ENCODE results near the gene SAMD4A.
"Not testable (repeated sequence)": the region's sequence is repeated elsewhere in the genome, so short reads cannot be mapped to it uniquely, and the experiment has no call there.

SAMD4A gene

DNA sequence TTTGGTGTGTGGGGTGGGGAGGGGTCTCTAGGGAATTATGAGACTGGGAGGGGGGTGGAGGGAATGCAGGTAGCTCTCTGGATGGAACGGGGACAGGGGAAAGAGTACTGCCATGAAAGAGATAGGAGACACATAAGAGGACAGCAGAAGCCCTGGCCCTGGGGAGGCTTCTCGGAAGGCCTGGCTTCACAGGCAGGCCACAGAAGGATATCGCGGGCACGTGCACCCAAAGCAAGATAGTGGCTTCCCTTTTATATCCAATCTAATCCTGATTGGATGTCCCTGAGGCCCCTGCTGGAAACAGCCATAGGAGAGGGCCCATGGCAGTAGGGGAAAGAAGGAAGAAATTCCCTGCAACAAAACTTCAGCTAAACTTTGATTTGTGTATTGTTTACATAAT is 222.2 kb downstream of the SAMD4A start:
- H3K36me3 ChIP-seq (replicated peaks) = peaks cover 14% of the 10 kb centered on the region
- no peaks in the 10 kb centered on the region for H3K9me3 ChIP-seq
- DNase-seq (ENCODE audit: low spot score in 2 of 2) = no peak
- H3K27me3 ChIP-seq (ENCODE audit: low read depth) = no peaks in the 10 kb centered on the region
- H3K4me1 ChIP-seq = no peaks in the 10 kb centered on the region
- in situ Hi-C loops (cut with MboI; ENCODE audit: low sequenced_read_pairs) = no loop called here
- no peak overlapping the region for H3K4me3 ChIP-seq

DNA sequence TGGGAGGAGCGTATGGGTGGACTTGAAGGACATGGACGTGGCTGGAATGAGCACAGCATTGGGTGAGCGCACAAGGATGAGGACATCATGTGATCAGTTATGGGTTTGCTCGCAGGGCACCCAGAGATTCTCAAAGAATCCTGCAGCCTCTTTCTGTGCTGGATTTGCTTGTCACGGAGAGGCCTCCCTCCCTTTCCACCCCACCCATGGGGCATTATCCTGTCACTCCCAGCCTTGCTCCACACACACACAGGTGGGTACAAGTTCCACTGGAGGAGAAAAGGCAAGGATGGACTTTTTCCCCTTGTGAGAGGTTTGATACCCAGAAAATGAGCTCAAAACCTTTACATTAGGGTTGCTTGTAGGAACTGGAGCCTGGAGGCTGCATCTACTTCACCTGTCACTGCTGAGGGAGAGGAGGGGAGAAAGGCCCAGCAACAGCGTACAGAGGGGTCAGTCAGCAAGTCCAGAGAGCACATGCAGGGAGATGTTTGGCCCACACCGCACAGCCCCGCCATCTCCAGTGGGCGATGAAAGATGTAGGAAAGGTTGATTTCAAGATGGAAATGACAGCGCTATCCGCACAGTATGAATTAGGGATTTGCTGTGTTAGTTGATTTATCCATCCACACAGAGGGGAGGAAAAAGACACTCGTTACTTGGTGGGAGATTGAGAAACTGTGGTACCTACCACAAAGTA is 223.0 kb downstream of the SAMD4A start:
- no peaks in the 10 kb centered on the region for H3K27me3 ChIP-seq (ENCODE audit: low read depth)
- no peaks in the 10 kb centered on the region for H3K4me1 ChIP-seq
- H3K4me3 ChIP-seq = no peak overlapping the region
- DNase-seq (ENCODE audit: low spot score in 2 of 2) = no peak
- in situ Hi-C loops (cut with MboI; ENCODE audit: low sequenced_read_pairs) = no loop called here
- peaks cover 13% of the 10 kb centered on the region for H3K36me3 ChIP-seq (replicated peaks)
- H3K9me3 ChIP-seq = no peaks in the 10 kb centered on the region

DNA sequence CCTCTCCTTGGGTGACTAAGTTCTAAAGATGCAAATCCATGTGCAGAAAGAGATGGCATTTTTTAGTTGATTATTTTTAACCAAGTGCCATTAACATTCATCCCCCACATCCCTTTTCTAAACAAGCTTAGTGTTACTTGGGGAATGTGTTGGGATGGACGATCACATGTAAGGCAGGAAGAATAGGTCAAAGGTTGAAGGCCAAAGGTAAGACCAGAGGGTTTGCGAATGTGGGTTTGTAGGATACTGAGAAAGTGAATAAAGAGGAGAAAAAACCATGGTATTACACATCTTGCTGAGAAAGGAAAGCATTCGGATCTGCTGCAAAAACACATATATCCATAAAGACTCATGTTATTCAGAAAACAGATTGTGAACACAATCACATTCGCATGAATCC is 224.1 kb downstream of the SAMD4A start:
- in situ Hi-C loops (cut with MboI; ENCODE audit: low sequenced_read_pairs) = no loop called here
- Histone ChIP-seq H3K36me3 (replicated peaks) (peaks cover 9% of the 10 kb centered on the region; the same call in 1 of the 2 replicates), H3K4me3 (no peak overlapping the region), H3K9me3 (no peaks in the 10 kb centered on the region), H3K4me1 (no peaks in the 10 kb centered on the region), H3K27me3 (ENCODE audit: low read depth) (no peaks in the 10 kb centered on the region)
- DNase-seq (ENCODE audit: low spot score in 2 of 2) = no peak

DNA sequence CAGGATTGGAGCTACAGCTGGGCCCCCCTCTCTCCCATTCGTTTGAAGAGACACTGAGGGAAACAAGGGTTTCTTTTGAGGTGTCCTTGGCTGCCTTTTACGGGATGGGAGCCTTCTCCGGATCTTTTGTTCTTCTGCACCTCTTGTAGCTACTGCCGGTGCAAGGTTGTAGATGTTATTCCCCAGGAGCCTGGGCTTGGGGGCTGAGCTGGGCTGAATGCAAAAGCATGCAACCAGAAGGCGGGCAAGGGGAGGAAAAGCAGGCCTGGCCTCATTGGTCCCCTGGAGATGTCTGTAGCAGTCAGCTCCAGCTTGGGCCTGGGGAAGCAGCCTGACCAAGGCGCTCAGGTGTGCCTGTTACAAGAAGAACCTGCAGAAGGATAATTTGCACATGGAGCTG is 225.4 kb downstream of the SAMD4A start:
- no peak for DNase-seq (ENCODE audit: low spot score in 2 of 2)
- H3K4me3 ChIP-seq = no peak overlapping the region
- H3K27me3 ChIP-seq (ENCODE audit: low read depth) = no peaks in the 10 kb centered on the region
- no peaks in the 10 kb centered on the region for H3K4me1 ChIP-seq
- H3K36me3 ChIP-seq (replicated peaks) = peaks cover 9% of the 10 kb centered on the region; the same call in 1 of the 2 replicates
- in situ Hi-C loops (cut with MboI; ENCODE audit: low sequenced_read_pairs) = no loop called here
- H3K9me3 ChIP-seq = no peaks in the 10 kb centered on the region

DNA sequence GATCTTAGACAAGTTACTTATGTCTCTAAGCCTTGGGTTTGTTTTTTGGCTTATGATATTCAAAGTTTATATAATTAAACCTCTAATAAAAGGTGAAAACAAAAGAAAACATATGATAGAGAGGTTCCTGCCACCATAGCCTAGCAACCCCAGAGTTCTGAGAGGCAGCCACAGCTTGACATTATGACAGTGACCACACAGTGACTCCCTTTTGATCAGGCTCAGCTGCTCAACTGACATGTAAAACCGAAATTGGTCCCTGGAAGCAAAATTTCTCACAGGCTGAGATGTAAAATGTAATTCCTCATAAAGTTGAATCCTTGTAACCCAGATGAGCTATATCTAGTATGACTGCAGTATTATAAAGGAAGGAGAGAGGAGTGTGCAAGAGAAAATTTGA is 227.2 kb downstream of the SAMD4A start:
- no peak overlapping the region for H3K4me3 ChIP-seq
- no peaks in the 10 kb centered on the region for H3K27me3 ChIP-seq (ENCODE audit: low read depth)
- no peaks in the 10 kb centered on the region for H3K4me1 ChIP-seq
- in situ Hi-C loops (cut with MboI; ENCODE audit: low sequenced_read_pairs) = no loop called here
- H3K36me3 ChIP-seq (replicated peaks) = peaks cover 9% of the 10 kb centered on the region; the same call in 1 of the 2 replicates
- no peaks in the 10 kb centered on the region for H3K9me3 ChIP-seq
- DNase-seq (ENCODE audit: low spot score in 2 of 2) = no peak

DNA sequence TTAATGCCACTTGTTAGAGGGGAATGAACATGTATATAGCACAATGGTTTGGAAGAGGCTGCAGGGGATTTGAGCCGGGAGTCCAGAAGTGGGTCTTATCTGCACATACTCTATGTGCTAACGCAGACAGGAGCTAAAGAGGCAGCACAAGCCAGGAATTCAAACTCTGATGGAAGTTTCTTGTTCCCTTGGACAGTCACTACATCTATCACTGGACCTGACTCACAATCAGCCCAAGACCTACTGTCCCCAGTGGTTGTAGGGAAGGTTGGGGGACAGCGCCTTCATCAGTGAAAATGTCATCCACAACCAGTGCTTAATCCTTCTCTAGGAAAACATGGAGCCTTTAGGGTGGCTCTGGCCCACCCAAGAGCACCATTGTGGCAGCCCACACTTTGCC is 227.9 kb downstream of the SAMD4A start:
- in situ Hi-C loops (cut with MboI; ENCODE audit: low sequenced_read_pairs) = no loop called here
- no peaks in the 10 kb centered on the region for H3K4me1 ChIP-seq
- no peak overlapping the region for H3K4me3 ChIP-seq
- no peak for DNase-seq (ENCODE audit: low spot score in 2 of 2)
- peaks cover 8% of the 10 kb centered on the region; the same call in 1 of the 2 replicates for H3K36me3 ChIP-seq (replicated peaks)
- no peaks in the 10 kb centered on the region for H3K9me3 ChIP-seq
- no peaks in the 10 kb centered on the region for H3K27me3 ChIP-seq (ENCODE audit: low read depth)

DNA sequence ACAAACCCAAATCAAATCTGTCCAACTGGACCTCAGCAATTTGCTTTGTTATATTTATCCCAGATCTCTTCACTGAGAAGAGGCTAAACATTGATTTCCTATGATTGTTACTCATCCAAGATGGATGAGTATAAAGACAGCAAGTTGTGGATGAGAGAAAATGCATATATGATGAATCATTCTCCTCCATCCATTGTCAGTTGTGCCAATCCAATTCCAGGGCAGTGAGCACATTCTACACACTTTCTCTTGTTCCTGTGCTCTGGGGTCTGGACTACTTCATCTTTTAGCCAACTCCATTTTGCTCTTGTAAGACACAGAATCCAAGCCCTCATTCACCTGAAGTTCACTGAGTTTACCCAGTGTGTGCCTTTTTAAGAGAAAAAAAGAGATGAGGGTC is 230.0 kb downstream of the SAMD4A start:
- DNase-seq (ENCODE audit: low spot score in 2 of 2) = no peak
- Histone ChIP-seq H3K4me1 (no peaks in the 10 kb centered on the region), H3K36me3 (replicated peaks) (peaks cover 4% of the 10 kb centered on the region; the same call in 1 of the 2 replicates), H3K4me3 (no peak overlapping the region), H3K27me3 (ENCODE audit: low read depth) (0 out of 2 replicates have a peak, but pooled peaks cover 3% of the 10 kb centered on the region), H3K9me3 (no peaks in the 10 kb centered on the region)
- in situ Hi-C loops (cut with MboI; ENCODE audit: low sequenced_read_pairs) = no loop called here

DNA sequence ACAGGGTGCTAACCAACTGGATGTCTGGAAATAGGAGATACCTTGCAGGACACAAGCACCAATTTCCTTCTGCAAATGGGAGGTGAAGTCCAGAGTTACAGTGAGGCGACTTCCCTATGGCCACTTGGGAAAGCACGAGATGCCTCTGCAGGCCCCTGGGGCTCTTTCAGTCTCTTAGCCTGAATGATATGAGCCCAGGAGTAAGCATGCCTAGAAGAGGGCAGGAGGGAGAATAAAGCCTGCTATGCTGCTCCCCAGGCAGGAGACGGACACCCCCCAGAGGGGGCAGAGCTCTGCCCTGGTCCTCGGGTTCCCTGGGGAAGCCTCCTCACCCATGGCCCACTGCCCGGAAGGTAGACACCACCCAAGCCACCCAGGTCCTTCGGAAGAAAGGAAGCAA is 230.6 kb downstream of the SAMD4A start:
- Histone ChIP-seq H3K4me1 (no peaks in the 10 kb centered on the region), H3K36me3 (replicated peaks) (peaks cover 4% of the 10 kb centered on the region; the same call in 1 of the 2 replicates), H3K4me3 (no peak overlapping the region), H3K9me3 (no peaks in the 10 kb centered on the region), H3K27me3 (ENCODE audit: low read depth) (0 out of 2 replicates have a peak, but pooled peaks cover 3% of the 10 kb centered on the region)
- in situ Hi-C loops (cut with MboI; ENCODE audit: low sequenced_read_pairs) = no loop called here
- DNase-seq (ENCODE audit: low spot score in 2 of 2) = no peak

DNA sequence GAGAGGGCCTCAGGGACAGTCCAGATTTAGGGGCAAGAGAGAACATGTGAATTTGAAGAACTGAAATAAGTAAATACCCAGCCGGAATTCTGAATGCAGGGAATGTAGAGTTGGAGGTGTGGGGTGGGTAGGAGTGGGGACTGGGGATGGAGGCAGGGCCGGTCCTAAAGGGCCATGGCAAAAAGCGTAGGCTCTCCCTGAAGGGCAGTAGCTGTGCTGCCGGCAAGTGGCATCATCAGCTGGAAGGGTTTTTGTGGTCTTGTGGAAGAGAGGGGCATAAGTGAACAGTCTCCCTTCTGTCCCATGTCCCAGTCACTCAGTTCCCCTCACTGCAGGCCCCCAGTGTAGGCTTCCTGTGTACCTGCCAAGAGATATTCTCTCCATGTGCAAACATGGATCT is 231.1 kb downstream of the SAMD4A start:
- in situ Hi-C loops (cut with MboI; ENCODE audit: low sequenced_read_pairs) = no loop called here
- H3K36me3 ChIP-seq (replicated peaks) = peaks cover under 1% of the 10 kb centered on the region; the same call in 1 of the 2 replicates
- no peaks in the 10 kb centered on the region for H3K4me1 ChIP-seq
- no peak for DNase-seq (ENCODE audit: low spot score in 2 of 2)
- 0 out of 2 replicates have a peak, but pooled peaks cover 3% of the 10 kb centered on the region for H3K27me3 ChIP-seq (ENCODE audit: low read depth)
- H3K4me3 ChIP-seq = no peak overlapping the region
- H3K9me3 ChIP-seq = no peaks in the 10 kb centered on the region

DNA sequence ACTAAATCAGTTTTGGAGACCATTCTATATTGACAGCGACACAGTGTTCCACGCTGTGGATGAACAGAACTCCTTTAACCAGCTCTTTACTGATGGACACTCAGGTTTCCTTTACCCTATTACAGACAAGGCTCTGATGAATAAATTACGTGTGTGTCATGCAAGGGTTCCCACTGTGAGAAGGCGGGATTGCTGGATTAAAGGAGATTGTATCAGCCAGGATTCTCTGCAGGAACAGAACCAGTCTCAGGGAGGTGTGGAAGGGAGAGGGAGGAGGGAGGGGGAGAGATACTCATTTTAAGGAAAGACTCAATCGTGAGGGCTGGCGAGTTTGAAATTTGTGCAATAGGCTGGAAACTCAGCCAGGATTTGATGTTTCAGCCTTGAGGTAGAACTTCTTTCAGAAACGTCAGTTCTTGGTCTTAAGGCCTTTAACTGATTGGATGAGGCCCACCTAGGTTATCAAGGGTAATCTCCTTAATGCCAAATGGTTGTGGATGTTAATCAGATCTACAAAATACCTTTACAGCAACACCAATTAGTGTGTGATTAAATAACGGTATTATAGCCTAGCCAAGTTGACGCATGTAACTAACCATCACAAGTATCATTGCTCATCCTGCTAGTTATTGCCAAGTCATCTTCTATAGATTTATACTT is 231.7 kb downstream of the SAMD4A start:
- no peak for DNase-seq (ENCODE audit: low spot score in 2 of 2)
- Histone ChIP-seq H3K9me3 (no peaks in the 10 kb centered on the region), H3K27me3 (ENCODE audit: low read depth) (0 out of 2 replicates have a peak, but pooled peaks cover 3% of the 10 kb centered on the region), H3K4me1 (no peaks in the 10 kb centered on the region), H3K36me3 (replicated peaks) (no peaks in the 10 kb centered on the region), H3K4me3 (no peak overlapping the region)
- in situ Hi-C loops (cut with MboI; ENCODE audit: low sequenced_read_pairs) = no loop called here

DNA sequence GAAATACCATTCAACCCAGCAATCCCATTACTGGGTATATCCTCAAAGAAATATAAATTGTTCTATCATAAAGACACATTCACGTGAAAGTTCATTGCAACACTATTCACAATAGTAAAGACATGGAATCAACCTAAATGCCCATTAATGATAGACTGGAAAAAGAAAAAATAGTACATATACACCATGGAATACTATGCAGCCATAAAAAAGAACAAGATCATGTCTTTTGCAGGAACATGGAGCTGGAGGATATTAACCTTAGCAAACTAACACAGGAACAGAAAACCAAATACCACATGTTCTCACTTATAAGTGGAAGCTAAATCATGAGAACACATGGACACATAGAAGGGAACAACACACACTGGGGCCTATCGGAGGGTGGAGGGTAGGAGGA is 234.6 kb downstream of the SAMD4A start:
- DNase-seq (ENCODE audit: low spot score in 2 of 2); H3K36me3 ChIP-seq (replicated peaks); H3K4me3 ChIP-seq; H3K9me3 ChIP-seq; H3K27me3 ChIP-seq (ENCODE audit: low read depth); in situ Hi-C loops (cut with MboI; ENCODE audit: low sequenced_read_pairs); H3K4me1 ChIP-seq: not testable (repeated sequence)

DNA sequence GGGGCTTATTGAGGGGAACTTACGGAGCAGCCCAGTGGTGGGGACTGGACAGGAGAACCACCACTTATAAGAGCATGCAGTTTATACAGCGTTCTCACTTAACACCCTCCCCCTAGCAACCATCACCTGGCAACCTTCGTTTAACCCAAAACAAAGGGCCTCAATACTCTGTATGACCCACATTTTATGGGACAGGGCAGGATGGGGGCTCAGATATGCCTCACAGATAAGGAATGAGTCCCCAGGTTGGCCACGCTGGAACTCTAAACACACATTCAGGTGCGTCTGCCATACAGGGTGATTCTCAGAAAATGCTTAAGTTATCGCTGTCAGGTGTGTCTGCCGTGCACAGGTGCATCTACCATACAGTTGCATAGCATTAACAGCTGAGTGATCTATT is 236.5 kb downstream of the SAMD4A start:
- Histone ChIP-seq H3K27me3 (ENCODE audit: low read depth) (0 out of 2 replicates have a peak, but pooled peaks cover 3% of the 10 kb centered on the region), H3K9me3 (no peaks in the 10 kb centered on the region), H3K4me1 (peaks cover 4% of the 10 kb centered on the region; the same call in 1 of the 2 replicates), H3K4me3 (no peak overlapping the region), H3K36me3 (replicated peaks) (no peaks in the 10 kb centered on the region)
- in situ Hi-C loops (cut with MboI; ENCODE audit: low sequenced_read_pairs) = no loop called here
- no peak for DNase-seq (ENCODE audit: low spot score in 2 of 2)

DNA sequence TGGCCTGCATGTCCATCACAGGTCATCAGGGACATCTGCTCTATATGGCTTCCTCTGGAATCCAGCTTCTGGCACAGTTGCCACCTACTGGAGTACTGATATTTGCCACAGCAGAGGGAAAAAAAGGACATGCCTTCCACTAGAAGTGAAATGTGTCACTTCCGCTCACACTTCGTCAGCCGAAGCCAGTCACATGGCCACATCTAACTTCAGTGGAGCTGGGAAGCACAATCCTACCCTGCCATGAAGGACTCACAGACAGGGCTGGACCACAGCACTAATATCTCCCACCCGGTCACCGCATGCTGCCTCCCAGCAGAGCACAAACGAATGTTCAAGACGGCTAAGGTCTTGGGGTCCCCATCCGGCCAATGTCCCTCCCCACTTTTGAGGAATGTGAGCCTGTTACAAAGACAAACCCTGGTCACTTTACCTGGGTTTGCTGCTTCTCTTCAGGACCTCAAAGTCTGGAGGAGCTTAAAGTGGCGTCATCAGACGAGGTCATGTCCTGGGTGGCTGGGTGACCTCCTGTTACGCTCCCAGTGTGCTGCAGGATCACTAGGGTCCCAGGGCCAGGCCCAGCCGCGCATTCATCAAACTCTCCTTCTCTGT is 237.1 kb downstream of the SAMD4A start:
- DNase-seq (ENCODE audit: low spot score in 2 of 2) = no peak
- in situ Hi-C loops (cut with MboI; ENCODE audit: low sequenced_read_pairs) = no loop called here
- Histone ChIP-seq H3K36me3 (replicated peaks) (no peaks in the 10 kb centered on the region), H3K4me1 (peaks cover 4% of the 10 kb centered on the region; the same call in 1 of the 2 replicates), H3K27me3 (ENCODE audit: low read depth) (0 out of 2 replicates have a peak, but pooled peaks cover 3% of the 10 kb centered on the region), H3K9me3 (no peaks in the 10 kb centered on the region), H3K4me3 (no peak overlapping the region)

DNA sequence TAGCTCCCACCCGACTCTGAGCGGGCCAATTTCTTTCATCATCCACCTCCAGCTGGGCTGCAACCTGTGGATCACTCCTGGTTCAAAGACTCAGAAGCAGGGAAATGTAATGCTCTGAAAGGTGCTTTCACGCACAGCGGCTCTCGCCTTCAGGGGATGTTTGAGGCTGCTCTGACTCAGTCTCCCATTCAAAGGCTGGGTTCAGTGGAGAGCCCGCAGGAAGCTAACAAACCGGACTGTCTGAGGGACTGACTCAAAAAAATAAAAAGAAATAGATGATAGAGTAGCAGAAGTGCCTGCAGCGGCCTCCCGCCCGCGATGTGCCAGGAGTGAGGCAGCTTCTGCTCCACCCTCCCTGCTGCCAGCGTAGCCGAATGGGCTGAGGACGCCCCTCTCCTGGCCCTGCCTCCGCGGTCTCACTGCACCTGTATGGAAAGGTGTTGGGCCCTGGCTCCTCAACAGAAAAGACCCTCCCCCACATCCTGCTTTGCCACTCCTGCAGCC is 237.7 kb downstream of the SAMD4A start:
- H3K36me3 ChIP-seq (replicated peaks) = no peaks in the 10 kb centered on the region
- in situ Hi-C loops (cut with MboI; ENCODE audit: low sequenced_read_pairs) = no loop called here

More for the DNA sequence above, 237.7 kb downstream of the SAMD4A start:
- no peak overlapping the region for H3K4me3 ChIP-seq
- no peaks in the 10 kb centered on the region for H3K9me3 ChIP-seq
- 0 out of 2 replicates have a peak, but pooled peaks cover 3% of the 10 kb centered on the region for H3K27me3 ChIP-seq (ENCODE audit: low read depth)
- peaks cover 4% of the 10 kb centered on the region; the same call in 1 of the 2 replicates for H3K4me1 ChIP-seq
- no peak for DNase-seq (ENCODE audit: low spot score in 2 of 2)
